Mesenchymal stem cell (in vitro differentiated cells and primary cell): ENCODE results near the gene PHKA1.

Experiments
- DNase-seq: peaks from one replicate; pipeline ENCODE4 v3.0.0-alpha.2; 2013
- H2AFZ ChIP-seq: one replicate; pipeline ENCODE4 v1.6.1; 2013; ENCODE audit warnings: low read depth, mild to moderate bottlenecking, control low read depth, inconsistent platforms, low read length, moderate library complexity
- H2AK5ac ChIP-seq: 2 replicates; pipeline ENCODE4 v1.6.1; 2013; ENCODE audit warnings: low read length, moderate library complexity, mild to moderate bottlenecking, inconsistent platforms; ENCODE audit not compliant: severe bottlenecking
- H2BK120ac ChIP-seq: one replicate; pipeline ENCODE4 v1.6.1; 2013; ENCODE audit warnings: low read depth, mild to moderate bottlenecking, inconsistent platforms, low read length, moderate library complexity
- H2BK12ac ChIP-seq, 2 experiments: one replicate each; pipeline ENCODE4 v1.6.1; 2013; ENCODE audit warnings: inconsistent platforms in 2 of 2, low read length in 2 of 2, mild to moderate bottlenecking in 2 of 2, moderate library complexity in 2 of 2, control low read depth in 1 of 2
- H2BK15ac ChIP-seq: one replicate; pipeline ENCODE4 v1.6.1; 2013; ENCODE audit warnings: mild to moderate bottlenecking, low read depth, inconsistent platforms; ENCODE audit not compliant: poor library complexity, severe bottlenecking
- H2BK5ac ChIP-seq: 2 replicates; pipeline ENCODE4 v1.6.1; 2013; ENCODE audit warnings: low read depth, mild to moderate bottlenecking, low read length, control low read depth, inconsistent platforms; ENCODE audit not compliant: poor library complexity, severe bottlenecking
- H3K14ac ChIP-seq, 2 experiments: one replicate each; pipeline ENCODE4 v1.6.1; 2013; ENCODE audit warnings: inconsistent platforms in 2 of 2, low read length in 2 of 2, control low read depth in 1 of 2, mild to moderate bottlenecking in 1 of 2, moderate library complexity in 1 of 2
- H3K18ac ChIP-seq, 2 experiments: one replicate each; pipeline ENCODE4 v1.6.1; 2013; ENCODE audit warnings: inconsistent platforms in 2 of 2, low read length in 2 of 2, control low read depth in 1 of 2, low read depth in 1 of 2, mild to moderate bottlenecking in 1 of 2
- H3K23ac ChIP-seq, 2 experiments: one replicate each; pipeline ENCODE4 v1.6.1; 2013; ENCODE audit warnings: inconsistent platforms in 2 of 2, low read length in 2 of 2, mild to moderate bottlenecking in 2 of 2, moderate library complexity in 2 of 2, control low read depth in 1 of 2
- H3K27ac ChIP-seq: 2 replicates; pipeline ENCODE4 v1.5.1; 2013; ENCODE audit warnings: mild to moderate bottlenecking, moderate library complexity, low read length, control low read depth, inconsistent platforms; ENCODE audit not compliant: poor library complexity, severe bottlenecking
- H3K27me3 ChIP-seq, 2 experiments: 2 replicates each; pipeline versions ENCODE4 v1.6.1 to v1.7.0; 2013; ENCODE audit warnings: low read length in 2 of 2, mild to moderate bottlenecking in 2 of 2, moderate library complexity in 2 of 2, control low read depth in 1 of 2, inconsistent platforms in 1 of 2; ENCODE audit not compliant: control insufficient read depth in 1 of 2, insufficient read depth in 1 of 2
- H3K36me3 ChIP-seq, 2 experiments: 2 replicates each; pipeline versions ENCODE4 v1.6.1 to v1.7.0; 2013; ENCODE audit warnings: low read length in 2 of 2, control low read depth in 1 of 2, inconsistent platforms in 1 of 2, low read depth in 1 of 2, mild to moderate bottlenecking in 1 of 2; ENCODE audit not compliant: insufficient read depth in 2 of 2, control insufficient read depth in 1 of 2
- H3K4ac ChIP-seq, 2 experiments: one replicate each; pipeline ENCODE4 v1.6.1; 2013; ENCODE audit warnings: inconsistent platforms in 2 of 2, low read length in 2 of 2, mild to moderate bottlenecking in 2 of 2, moderate library complexity in 2 of 2, control low read depth in 1 of 2, low read depth in 1 of 2
- H3K4me1 ChIP-seq: 2 replicates; pipeline ENCODE4 v1.6.1; 2013; ENCODE audit warnings: low read depth, low read length, control low read depth; ENCODE audit not compliant: control insufficient read depth, insufficient read depth
- H3K4me2 ChIP-seq: 2 replicates; pipeline ENCODE4 v1.6.1; 2013; ENCODE audit warnings: low read length, mild to moderate bottlenecking, inconsistent platforms; ENCODE audit not compliant: poor library complexity, severe bottlenecking
- H3K4me3 ChIP-seq, 2 experiments: 2 replicates each; pipeline versions ENCODE4 v1.5.1 to v1.7.0; 2013; ENCODE audit warnings: low read length in 2 of 2, mild to moderate bottlenecking in 2 of 2, control low read depth in 1 of 2, low read depth in 1 of 2; ENCODE audit not compliant: insufficient read depth in 1 of 2
- H3K79me1 ChIP-seq: replicated peaks from 2 replicates; pipeline ENCODE4 v1.6.1; 2013; ENCODE audit warnings: mild to moderate bottlenecking, control low read depth, low read length, inconsistent platforms; ENCODE audit not compliant: poor library complexity, severe bottlenecking
- H3K9ac ChIP-seq: 2 replicates; pipeline ENCODE4 v1.7.0; 2013; ENCODE audit warnings: mild to moderate bottlenecking, low read length, moderate library complexity
- H3K9me3 ChIP-seq: 2 replicates; pipeline ENCODE4 v1.7.0; 2013; ENCODE audit warnings: mild to moderate bottlenecking, low read length; ENCODE audit not compliant: control insufficient read depth
- H4K8ac ChIP-seq: one replicate; pipeline ENCODE4 v1.6.1; 2013; ENCODE audit warnings: inconsistent platforms, mild to moderate bottlenecking, low read length, moderate library complexity
- H4K91ac ChIP-seq: one replicate; pipeline ENCODE4 v1.6.1; 2013; ENCODE audit warnings: mild to moderate bottlenecking, low read length, inconsistent platforms
- WGBS: methylation state at CpG from one replicate; pipeline ENCODE4 v1.1.7; 2013; ENCODE audit warnings: mixed read lengths; 5-methylcytosine and 5-hydroxymethylcytosine counted together

PHKA1 gene

GRCh38 chrX:72620550-72621145, 93.5 kb downstream of the PHKA1 start:
- H3K79me1 ChIP-seq = no peaks in the 10 kb centered on the region
- no peak overlapping the region for H2AFZ ChIP-seq
- no peak overlapping the region for H3K4me3 ChIP-seq
- no peak overlapping the region for H2AK5ac ChIP-seq
- H3K9me3 ChIP-seq = no peaks in the 10 kb centered on the region
- peak overlapping the region in 1 of 2 experiments; percentile 15 for H3K4ac ChIP-seq
- no peak overlapping the region for H4K91ac ChIP-seq
- H2BK120ac ChIP-seq = no peak overlapping the region
- peak; percentile 91 for DNase-seq
- H2BK12ac ChIP-seq = no peak overlapping the region
- peak overlapping the region; percentile 50 for H3K9ac ChIP-seq
- H3K27me3 ChIP-seq = peaks cover 0 to 15% of the 10 kb centered on the region in 2 experiments
- peak overlapping the region; percentile 24 for H3K27ac ChIP-seq
- peaks cover 1% of the 10 kb centered on the region for H3K4me1 ChIP-seq
- H2BK15ac ChIP-seq = no peak overlapping the region
- no peak overlapping the region for H2BK5ac ChIP-seq
- peak overlapping the region; percentile 8 to 62 for H3K18ac ChIP-seq
- H3K23ac ChIP-seq = no peak overlapping the region
- H3K36me3 ChIP-seq = no peaks in the 10 kb centered on the region
- no peak overlapping the region for H3K14ac ChIP-seq
- WGBS = 2% methylated on average over 5 of the region's 9 CpGs
- peak overlapping the region; percentile 23 for H3K4me2 ChIP-seq
- H4K8ac ChIP-seq = peak overlapping the region; percentile 42

GRCh38 chrX:72609313-72609712, 104.8 kb downstream of the PHKA1 start:
- no peak overlapping the region for H2BK5ac ChIP-seq
- H2BK15ac ChIP-seq = no peak overlapping the region
- H3K9me3 ChIP-seq = no peaks in the 10 kb centered on the region
- peaks cover 0 to 4% of the 10 kb centered on the region in 2 experiments for H3K36me3 ChIP-seq
- H3K4me3 ChIP-seq = no peak overlapping the region
- H2AFZ ChIP-seq = no peak overlapping the region
- no peak overlapping the region for H3K9ac ChIP-seq
- H4K91ac ChIP-seq = no peak overlapping the region
- H3K27ac ChIP-seq = no peak overlapping the region
- H3K23ac ChIP-seq = no peak overlapping the region
- no peak overlapping the region for H3K18ac ChIP-seq
- no peak overlapping the region for H3K14ac ChIP-seq
- H3K4me2 ChIP-seq = no peak overlapping the region
- peak; percentile 6 for DNase-seq
- no peak overlapping the region for H4K8ac ChIP-seq
- WGBS = no CpG with 5 or more reads among the region's 2 CpGs
- H3K79me1 ChIP-seq = no peaks in the 10 kb centered on the region
- no peak overlapping the region for H2AK5ac ChIP-seq
- no peak overlapping the region for H3K4ac ChIP-seq
- no peak overlapping the region for H2BK12ac ChIP-seq
- no peak overlapping the region for H2BK120ac ChIP-seq
- no peaks in the 10 kb centered on the region for H3K4me1 ChIP-seq
- H3K27me3 ChIP-seq = peaks cover 0 to 30% of the 10 kb centered on the region in 2 experiments

GRCh38 chrX:72604705-72605104, 109.4 kb downstream of the PHKA1 start:
- Histone ChIP-seq H2BK5ac (no peak overlapping the region), H3K9me3 (no peaks in the 10 kb centered on the region), H3K4me3 (no peak overlapping the region), H3K36me3 (peaks cover 0 to 4% of the 10 kb centered on the region in 2 experiments), H3K4ac (no peak overlapping the region), H4K8ac (no peak overlapping the region), H3K27ac (no peak overlapping the region), H4K91ac (no peak overlapping the region), H3K9ac (no peak overlapping the region), H3K4me1 (no peaks in the 10 kb centered on the region), H2BK15ac (no peak overlapping the region), H3K4me2 (no peak overlapping the region), H3K27me3 (peaks cover 0 to 31% of the 10 kb centered on the region in 2 experiments), H3K23ac (no peak overlapping the region), H2BK12ac (no peak overlapping the region), H2AFZ (no peak overlapping the region), H3K14ac (no peak overlapping the region), H2BK120ac (no peak overlapping the region), H2AK5ac (no peak overlapping the region), H3K79me1 (no peaks in the 10 kb centered on the region), H3K18ac (no peak overlapping the region)
- WGBS = 60% methylated on average over 1 of the region's 3 CpGs
- no peak for DNase-seq

GRCh38 chrX:72604112-72604511, 110.0 kb downstream of the PHKA1 start:
- H3K27me3 ChIP-seq = peaks cover 0 to 31% of the 10 kb centered on the region in 2 experiments
- DNase-seq = no peak
- H3K9ac ChIP-seq = no peak overlapping the region
- WGBS = no CpG with 5 or more reads among the region's 2 CpGs
- no peak overlapping the region for H3K4ac ChIP-seq
- H3K9me3 ChIP-seq = no peaks in the 10 kb centered on the region
- no peak overlapping the region for H3K18ac ChIP-seq
- no peak overlapping the region for H3K4me2 ChIP-seq
- no peak overlapping the region for H2BK5ac ChIP-seq
- H3K14ac ChIP-seq = no peak overlapping the region
- H3K4me1 ChIP-seq = no peaks in the 10 kb centered on the region
- no peak overlapping the region for H4K8ac ChIP-seq
- H3K79me1 ChIP-seq = no peaks in the 10 kb centered on the region
- H3K4me3 ChIP-seq = no peak overlapping the region
- H2BK120ac ChIP-seq = no peak overlapping the region
- H2BK12ac ChIP-seq = no peak overlapping the region
- H2BK15ac ChIP-seq = no peak overlapping the region
- H4K91ac ChIP-seq = no peak overlapping the region
- H2AFZ ChIP-seq = no peak overlapping the region
- H3K23ac ChIP-seq = no peak overlapping the region
- H2AK5ac ChIP-seq = no peak overlapping the region
- no peak overlapping the region for H3K27ac ChIP-seq
- peaks cover 0 to 4% of the 10 kb centered on the region in 2 experiments for H3K36me3 ChIP-seq
